NCI-H510A (cell line): ENCODE data around the gene ANKMY2.
"Not testable (repeated sequence)": the region's sequence is repeated elsewhere in the genome, so short reads cannot be mapped to it uniquely, and the experiment has no call there.

Source experiments
- DNase-seq: peaks from one replicate; lab custom pipeline; 2025; lab: John Stamatoyannopoulos, UW

Gene ANKMY2

GRCh38 chr7:16626388-16626787, 19.2 kb downstream of the ANKMY2 start:
- no peak for DNase-seq

GRCh38 chr7:16619979-16620408, 25.6 kb downstream of the ANKMY2 start:
- no peak for DNase-seq

- no peak for DNase-seq
Measured at GRCh38 chr7:16616542-16616941, 29.0 kb downstream of the ANKMY2 start.

- DNase-seq, result no peak
Measured at GRCh38 chr7:16616122-16616521, 29.4 kb downstream of the ANKMY2 start.

- DNase-seq, result no peak
Measured at GRCh38 chr7:16615228-16615627, 30.3 kb downstream of the ANKMY2 start.

GRCh38 chr7:16611711-16612110, 33.8 kb downstream of the ANKMY2 start:
- no peak for DNase-seq

- no peak for DNase-seq
Measured at GRCh38 chr7:16609842-16610450, 35.6 kb downstream of the ANKMY2 start.

- DNase-seq, result no peak
Measured at GRCh38 chr7:16606704-16607103, 38.9 kb downstream of the ANKMY2 start.

GRCh38 chr7:16604054-16604453, 41.5 kb downstream of the ANKMY2 start:
- no peak for DNase-seq

- DNase-seq, result no peak
Measured at GRCh38 chr7:16603633-16604032, 41.9 kb downstream of the ANKMY2 start.

- DNase-seq, result no peak
Measured at GRCh38 chr7:16599860-16600259, 45.7 kb downstream of the ANKMY2 start.

GRCh38 chr7:16598015-16598414, 47.5 kb downstream of the ANKMY2 start:
- DNase-seq, result no peak

- DNase-seq, result not testable (repeated sequence)
Measured at GRCh38 chr7:16595596-16595995, 50.0 kb downstream of the ANKMY2 start.

GRCh38 chr7:16594676-16595075, 50.9 kb downstream of the ANKMY2 start:
- DNase-seq, result no peak

GRCh38 chr7:16594061-16594460, 51.5 kb downstream of the ANKMY2 start:
- DNase-seq, result no peak

GRCh38 chr7:16592395-16592794, 53.2 kb downstream of the ANKMY2 start:
- DNase-seq, result no peak

GRCh38 chr7:16590424-16590823, 55.1 kb downstream of the ANKMY2 start:
- no peak for DNase-seq

GRCh38 chr7:16589881-16590280, 55.7 kb downstream of the ANKMY2 start:
- DNase-seq, result no peak

GRCh38 chr7:16587790-16588189, 57.8 kb downstream of the ANKMY2 start:
- no peak for DNase-seq

GRCh38 chr7:16587129-16587528, 58.4 kb downstream of the ANKMY2 start:
- DNase-seq, result no peak

GRCh38 chr7:16586081-16586874, 59.3 kb downstream of the ANKMY2 start:
- no peak for DNase-seq

- no peak for DNase-seq
Measured at GRCh38 chr7:16585540-16585939, 60.0 kb downstream of the ANKMY2 start.

- DNase-seq, result no peak
Measured at GRCh38 chr7:16583834-16584233, 61.7 kb downstream of the ANKMY2 start.

- DNase-seq, result no peak
Measured at GRCh38 chr7:16581286-16581685, 64.3 kb downstream of the ANKMY2 start.
